Measurements from ENCODE around the gene ADAT3.

ADAT3 gene

DNA sequence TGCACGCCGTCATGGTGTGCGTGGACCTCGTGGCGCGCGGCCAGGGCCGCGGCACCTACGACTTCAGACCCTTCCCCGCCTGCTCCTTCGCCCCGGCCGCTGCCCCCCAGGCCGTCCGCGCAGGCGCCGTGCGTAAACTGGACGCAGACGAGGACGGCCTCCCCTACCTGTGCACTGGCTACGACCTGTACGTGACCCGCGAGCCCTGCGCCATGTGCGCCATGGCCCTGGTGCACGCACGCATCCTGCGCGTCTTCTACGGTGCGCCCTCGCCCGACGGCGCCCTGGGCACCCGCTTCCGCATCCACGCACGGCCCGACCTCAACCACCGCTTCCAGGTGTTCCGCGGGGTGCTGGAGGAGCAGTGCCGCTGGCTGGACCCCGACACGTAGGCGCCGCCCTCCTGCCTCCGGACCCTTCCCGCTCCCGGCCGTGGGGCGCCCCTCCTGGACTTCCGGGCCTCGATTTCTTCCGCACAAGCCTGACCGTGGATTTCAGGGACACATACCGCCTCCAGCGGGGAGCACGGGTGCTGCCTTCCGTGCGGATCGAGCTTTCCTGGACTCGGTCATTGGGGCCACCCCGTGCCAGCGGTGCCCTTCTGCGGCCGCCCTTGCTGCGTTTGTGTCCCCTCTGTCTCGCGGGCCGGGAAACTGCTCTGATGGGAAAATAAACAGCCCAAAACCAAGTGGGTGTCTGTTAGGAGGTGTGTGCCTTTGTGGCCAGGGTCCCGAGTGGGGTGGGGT is 7.7 kb downstream of the ADAT3 start:
- DNase-seq (ENCODE audit: low read depth in 2 of 2): no peak

DNA sequence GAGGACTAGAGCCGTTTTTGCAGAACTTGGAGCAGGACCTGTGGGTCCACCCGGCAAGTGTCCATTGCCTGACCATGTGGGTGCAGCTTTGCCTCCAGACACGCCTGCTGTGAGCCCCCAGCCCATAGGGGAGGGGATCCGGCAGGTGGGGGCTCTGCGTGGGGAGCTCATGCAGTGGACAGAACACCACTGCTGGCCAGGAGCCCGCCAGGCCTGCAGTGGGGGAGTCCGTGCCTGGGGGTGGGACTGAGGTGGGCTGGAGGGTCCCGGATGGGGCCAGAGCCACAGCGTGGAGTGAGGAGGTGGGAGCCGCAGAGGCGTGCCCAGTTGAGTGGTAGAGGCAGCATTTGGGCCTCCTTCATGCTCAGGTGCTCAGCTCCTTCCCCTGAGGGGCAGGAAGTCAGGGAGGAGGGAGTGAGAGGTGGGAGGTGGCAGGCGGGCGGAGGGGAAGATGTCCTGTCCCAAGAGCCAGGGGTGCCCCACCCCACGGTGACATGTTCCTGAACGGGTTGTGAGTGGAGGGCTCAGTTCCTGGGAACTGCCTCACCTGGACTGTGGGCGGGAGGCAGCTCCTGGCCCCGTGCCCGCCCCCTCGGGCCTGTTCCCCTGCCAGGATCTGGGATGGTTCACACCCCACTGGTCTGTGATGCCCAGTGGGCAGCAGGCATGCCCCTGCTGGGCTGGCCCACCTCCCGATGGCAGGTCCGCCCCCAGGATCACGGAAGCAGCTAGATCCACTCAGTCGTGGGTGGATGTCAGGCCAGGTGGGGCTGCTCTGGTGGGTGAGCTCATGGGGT is 8.8 kb downstream of the ADAT3 start:
- no peak for DNase-seq (ENCODE audit: low read depth in 2 of 2)

DNA sequence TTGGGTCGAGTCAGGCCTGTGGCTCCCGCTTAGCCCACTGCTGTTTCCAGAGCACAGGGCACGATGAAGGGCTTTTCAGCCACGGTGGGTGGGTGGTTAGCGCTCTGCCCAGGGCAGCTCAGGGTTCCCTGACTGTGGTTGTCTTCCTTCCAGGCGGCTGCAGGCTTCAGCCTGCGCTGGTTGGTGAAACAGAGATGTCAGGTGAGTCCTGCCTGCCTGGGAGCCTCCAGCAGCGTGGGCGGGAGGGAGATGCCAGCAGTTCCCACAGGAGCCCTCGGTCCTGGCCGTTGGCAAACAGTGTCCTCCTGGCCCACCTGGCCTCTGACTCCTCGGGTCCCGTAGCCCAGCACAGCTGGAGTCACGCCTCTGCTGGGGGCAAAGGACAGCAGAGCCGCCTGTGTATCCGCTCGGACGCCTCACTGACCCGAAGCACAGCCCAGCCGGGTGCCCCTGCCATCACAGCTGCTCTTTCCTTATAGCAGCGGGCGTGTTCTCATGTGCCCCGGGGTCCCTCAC is 9.7 kb downstream of the ADAT3 start:
- DNase-seq (ENCODE audit: low read depth in 2 of 2): no peak

DNA sequence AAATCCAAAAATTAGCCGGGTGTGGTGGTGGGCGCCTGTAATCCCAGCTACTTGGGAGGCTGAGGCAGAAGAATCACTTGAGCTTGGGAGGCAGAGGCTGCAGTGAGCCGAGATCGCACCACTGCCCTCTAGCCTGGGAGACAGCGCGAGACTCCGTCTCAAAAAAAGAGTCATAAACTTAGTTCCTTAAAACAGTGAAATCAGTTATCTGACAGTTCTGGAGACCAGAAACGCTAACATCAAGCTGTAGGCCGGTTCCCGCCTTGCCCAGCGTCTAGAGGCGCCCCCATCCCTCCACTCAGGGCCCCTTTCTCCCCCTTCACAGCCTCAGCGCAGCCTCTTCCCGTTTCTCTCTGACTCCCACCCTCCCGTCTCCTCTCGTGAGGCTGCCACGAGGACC is 11.9 kb downstream of the ADAT3 start:
- DNase-seq (ENCODE audit: low read depth in 2 of 2): no peak

DNA sequence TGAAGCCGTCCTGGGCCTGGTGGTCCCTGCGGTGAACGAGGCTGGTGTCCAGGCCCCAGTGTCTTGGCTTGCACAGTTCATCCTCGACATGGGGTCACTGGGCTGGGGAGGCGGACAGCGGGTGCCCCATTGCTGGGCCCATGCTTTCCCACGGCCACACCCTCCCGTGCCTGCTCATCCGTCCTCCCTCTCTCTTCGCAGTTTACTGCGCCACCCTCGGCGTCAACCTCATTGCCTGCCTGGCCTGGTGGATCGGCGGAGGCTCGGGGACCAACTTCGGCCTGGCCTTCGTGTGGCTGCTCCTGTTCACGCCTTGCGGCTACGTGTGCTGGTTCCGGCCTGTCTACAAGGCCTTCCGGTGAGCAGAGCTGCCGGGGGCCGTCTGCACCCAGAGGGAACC is 12.7 kb downstream of the ADAT3 start:
- no peak for DNase-seq (ENCODE audit: low read depth in 2 of 2)

DNA sequence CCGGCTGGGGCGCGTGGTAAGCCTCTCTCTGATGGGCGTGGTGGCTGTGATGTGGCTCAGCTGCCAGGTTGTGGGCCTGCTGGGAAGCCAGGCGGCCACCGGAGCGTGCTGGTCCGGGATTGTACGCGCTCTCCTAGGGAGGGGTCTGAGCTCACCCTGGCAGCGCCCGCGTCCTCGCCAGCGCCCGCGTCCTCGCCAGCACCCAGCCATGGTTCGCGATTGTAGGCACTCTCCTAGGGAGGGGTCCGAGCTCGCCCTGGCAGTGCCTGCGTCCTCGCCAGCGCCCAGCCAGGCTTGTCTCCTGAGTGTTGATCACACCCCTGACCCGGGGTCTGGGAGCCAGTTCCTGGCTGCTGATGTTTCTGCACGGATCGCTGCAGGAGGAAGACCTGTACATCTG is 13.8 kb downstream of the ADAT3 start:
- DNase-seq (ENCODE audit: low read depth in 2 of 2): no peak

DNA sequence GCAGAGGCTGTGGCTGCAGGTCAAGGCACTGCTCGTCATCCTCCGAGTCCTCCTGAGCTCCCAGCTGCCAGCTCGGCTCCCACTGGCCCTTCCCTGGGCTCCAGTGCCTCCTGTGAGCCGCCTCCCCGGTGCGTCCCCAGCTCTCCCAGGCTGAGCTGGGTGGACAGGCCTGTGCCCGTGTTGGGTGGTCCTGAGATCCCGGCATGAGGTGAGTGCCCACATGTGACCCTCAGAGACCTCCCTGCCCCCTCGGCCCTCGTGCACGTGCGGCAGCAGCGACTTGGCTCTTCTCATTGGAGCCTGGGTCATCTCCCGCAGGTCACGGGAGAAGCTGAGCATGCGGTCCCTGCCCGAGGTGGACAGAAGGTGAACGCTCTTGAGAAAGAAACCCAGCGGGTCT is 15.4 kb downstream of the ADAT3 start:
- no peak for DNase-seq (ENCODE audit: low read depth in 2 of 2)

DNA sequence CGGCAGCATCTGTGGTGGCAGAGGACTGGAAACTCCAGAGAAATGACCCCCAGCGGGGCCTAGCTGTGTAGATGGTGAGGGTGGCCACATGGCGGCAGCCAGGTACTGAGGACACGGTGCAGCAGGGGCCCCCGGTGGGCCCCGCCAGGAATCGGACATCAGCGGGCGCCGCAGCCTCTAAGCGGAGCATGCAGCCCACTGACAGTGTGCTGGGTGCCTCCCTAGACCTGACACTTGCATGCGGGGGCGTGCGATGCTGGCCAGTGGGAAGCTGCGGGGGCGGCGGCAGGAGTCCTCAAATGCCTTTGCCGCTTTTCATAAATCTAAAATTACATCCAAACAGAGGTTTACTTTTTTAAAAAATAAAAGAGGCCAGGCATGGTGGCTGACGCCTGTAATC is 16.1 kb downstream of the ADAT3 start:
- no peak for DNase-seq (ENCODE audit: low read depth in 2 of 2)

DNA sequence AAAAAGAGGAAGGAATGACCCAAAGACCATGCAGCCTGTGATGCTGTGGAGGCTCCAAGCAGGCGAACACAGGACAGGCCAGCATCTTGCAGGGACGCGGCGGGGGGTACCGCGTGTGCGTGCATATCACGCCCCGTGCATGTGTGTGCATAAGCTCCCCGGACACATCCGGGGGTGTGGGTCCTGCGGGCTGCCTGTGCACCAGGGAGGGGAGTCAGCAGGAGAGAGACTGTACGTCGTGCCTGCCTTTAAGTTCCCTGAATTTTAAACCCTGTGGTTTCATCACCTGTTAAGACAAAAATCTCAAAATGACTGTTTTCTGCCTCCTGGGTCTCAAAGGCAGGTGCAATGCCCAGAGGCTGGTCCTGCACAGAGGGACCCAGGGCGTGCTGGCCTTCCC is 16.6 kb downstream of the ADAT3 start:
- DNase-seq (ENCODE audit: low read depth in 2 of 2): no peak

DNA sequence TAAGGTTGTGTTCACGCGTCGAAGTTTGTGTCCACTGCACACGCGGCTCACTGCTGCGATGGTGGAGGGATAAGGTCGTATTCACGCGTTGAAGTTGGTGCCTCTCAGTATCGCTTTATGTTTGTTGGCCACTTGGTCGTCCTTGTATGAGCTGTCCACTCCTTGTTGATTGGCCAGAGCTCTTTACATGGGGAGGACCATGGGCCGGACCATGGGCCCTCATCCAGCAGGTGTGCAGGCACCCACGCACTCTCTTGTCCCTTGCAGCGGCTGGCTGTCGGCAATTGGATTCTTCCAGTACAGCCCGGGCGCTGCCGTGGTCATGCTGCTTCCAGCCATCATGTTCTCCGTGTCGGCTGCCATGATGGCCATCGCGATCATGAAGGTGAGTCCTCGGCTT is 17.6 kb downstream of the ADAT3 start:
- DNase-seq (ENCODE audit: low read depth in 2 of 2): no peak

DNA sequence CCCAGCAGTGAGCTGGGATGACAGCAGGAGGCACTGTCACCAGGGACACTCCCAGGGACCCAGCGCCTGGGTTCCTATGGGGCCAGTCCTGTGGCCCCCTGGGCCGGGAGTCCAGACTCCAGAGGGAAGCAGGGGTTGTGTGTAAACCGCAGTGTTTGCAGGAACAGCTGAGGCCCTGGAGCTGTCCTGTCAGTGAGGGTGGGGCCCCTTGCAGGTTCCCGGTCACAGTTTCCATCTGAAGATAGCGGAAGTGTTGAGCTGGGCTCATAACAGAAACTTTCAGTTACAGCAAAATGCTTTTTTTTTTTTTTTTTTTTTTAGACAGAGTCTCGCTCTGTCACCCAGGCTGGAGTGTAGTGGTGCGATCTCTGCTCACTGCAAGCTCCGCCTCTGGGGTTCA is 18.1 kb downstream of the ADAT3 start:
- DNase-seq (ENCODE audit: low read depth in 2 of 2): peak in 1 of 2 donors; percentile 50

DNA sequence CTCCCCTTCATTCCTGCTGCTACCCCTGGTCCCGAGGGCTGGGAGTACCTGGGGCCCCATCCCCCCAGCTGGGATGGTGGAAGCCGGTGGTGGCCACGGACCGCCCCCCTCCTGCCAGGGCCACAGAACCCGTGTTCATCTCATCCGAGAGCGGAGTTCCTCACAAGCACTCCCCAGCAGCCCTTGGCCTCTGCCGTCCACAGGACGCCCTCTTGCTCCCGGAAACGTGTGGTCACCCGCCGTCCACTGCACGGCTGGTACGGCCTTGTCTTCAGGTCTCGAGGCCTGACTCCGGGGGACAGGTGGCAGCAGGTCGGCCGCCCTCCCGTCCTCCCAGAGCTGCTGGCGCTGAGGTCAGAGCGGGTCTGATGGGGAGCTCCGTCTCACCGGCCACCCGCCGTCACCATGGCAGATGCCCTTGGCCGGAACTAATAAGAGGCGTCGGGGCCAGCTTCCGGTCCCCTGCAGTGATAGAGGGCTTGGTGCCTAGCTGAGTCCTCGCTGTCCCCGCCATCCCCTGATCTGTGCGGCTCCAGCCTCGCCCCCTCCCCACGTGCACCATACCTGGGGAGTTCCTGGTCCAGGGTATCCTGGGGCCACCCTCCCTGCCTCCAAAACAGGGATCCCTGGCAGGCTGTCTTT is 19.2 kb downstream of the ADAT3 start:
- no peak for DNase-seq (ENCODE audit: low read depth in 2 of 2)

DNA sequence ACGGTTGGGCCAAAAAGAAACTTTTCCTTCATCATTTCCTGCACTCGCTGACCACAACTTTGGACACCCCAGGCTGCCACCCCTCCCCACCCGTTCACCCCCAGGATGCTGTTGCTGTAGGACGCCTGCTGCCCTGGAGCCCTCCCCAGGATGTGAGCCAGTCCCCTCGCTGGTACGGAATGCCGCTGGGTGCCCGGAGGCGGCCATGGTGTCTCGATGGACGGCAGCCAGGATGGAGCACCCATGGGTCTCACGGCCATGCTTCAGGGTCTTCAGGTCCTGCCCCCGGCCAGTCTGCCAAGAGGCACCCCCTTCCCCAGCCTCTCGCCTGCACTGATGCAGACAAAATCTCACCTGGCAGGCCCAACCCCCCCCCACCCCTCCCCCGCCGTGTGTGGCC is 20.3 kb downstream of the ADAT3 start:
- DNase-seq (ENCODE audit: low read depth in 2 of 2): no peak

DNA sequence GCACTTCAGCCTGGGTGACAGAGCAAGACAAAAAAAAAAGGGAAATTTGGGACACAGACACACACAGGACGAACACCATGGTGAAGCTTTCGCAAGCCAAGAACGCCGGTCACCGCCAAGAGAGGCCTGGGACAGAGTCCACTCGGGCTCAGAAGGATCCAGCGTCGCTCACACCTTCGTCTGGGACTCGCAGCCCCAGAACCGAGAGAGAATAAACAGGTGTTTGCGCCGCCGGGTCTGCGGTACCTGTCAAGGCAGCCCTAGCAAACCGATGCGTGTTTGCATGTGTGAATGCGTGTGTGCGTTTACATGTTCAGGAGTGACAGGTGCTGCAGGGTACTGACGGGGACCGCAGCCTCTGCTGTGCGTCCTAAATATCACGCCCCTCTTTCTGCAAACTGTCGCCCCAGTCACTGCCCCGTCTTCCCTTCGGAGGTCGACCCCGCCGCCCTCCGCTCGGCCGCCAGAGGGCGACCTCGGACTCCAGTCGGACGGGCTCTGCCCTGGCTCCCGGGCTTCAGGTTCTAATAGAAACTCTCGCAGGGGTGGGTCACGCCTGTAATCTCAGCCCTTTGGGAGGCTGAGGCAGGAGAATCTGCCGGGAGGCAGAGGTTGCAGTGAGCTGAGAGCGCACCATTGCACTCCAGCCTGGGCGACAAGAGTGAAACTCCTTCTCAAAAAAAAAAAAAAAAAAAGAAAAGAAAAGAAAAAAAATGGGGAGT is 24.0 kb downstream of the ADAT3 start:
- DNase-seq (ENCODE audit: low read depth in 2 of 2): peak; percentile 63 to 83

DNA sequence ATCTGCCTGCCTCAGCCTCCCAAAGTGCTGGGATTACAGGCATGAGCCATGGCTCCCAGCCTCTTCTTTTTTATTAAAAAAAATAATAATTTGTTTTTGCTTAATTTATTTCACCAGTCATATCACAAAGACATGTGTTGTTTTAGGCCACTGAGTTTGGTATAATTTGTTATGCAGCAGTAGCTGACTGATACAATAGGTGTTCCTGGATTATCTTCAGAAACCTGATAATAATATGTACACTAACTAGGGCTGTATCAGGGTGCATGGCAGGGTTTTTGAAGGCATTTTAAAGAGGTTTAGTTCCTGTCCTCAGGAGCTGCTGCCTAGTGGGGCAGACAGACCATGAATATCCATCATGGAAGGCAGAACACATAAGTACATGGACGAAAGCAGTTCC is 26.2 kb downstream of the ADAT3 start:
- DNase-seq (ENCODE audit: low read depth in 2 of 2): no peak

DNA sequence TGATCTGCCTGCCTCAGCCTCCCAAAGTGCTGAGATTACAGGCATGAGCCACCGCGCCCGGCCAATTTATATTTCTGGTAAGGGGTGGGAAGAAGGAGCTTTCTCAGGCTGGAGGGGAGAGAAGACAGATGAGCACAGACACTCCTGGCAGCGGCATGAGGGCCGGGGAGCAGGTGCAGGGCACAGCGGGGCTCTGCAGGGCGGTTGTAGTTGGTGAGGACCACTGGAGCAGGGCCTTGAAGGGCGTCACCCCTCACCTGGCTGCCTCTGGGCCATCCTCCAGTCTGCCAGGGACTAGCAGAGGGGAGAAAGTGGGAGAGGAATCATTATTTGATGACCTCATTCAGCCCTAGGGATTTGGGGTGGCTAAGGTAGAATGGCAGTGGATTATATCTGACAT is 27.2 kb downstream of the ADAT3 start:
- DNase-seq (ENCODE audit: low read depth in 2 of 2): no peak

DNA sequence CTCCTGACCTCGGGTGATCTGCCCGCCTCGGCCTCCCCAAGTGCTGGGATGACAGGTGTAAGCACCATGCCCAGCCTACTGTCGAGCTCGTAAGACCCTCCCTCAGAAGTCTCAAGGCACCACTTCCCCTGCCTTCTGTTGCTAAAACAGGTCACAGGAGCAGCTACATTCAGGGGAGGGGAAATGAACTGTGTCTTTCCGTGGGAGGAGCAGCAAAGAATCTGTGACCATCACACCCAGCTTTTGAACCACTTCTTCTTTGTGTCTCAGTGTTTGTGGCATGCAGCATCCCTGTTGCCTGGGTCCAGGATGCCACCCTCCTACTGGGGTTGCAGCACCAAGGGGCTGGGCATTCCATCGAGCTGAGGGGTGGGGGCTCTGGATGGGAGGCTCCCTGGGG is 28.0 kb downstream of the ADAT3 start:
- DNase-seq (ENCODE audit: low read depth in 2 of 2): no peak

DNA sequence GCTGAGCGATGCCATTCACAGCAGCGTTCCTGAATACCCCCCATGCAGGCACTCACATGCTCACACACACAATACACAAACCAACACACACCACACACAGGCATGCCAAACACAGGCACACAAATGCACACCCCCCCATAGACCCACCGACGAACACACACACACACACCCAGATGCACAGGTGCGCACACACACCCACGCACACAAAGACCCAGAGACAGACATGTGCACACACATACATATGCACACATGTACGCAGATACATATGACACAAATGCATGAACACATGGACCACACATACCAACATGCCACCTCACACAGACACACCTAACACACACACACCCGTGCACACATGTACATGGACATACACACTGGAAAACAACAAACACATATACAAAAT is 28.7 kb downstream of the ADAT3 start:
- DNase-seq (ENCODE audit: low read depth in 2 of 2): no peak

DNA sequence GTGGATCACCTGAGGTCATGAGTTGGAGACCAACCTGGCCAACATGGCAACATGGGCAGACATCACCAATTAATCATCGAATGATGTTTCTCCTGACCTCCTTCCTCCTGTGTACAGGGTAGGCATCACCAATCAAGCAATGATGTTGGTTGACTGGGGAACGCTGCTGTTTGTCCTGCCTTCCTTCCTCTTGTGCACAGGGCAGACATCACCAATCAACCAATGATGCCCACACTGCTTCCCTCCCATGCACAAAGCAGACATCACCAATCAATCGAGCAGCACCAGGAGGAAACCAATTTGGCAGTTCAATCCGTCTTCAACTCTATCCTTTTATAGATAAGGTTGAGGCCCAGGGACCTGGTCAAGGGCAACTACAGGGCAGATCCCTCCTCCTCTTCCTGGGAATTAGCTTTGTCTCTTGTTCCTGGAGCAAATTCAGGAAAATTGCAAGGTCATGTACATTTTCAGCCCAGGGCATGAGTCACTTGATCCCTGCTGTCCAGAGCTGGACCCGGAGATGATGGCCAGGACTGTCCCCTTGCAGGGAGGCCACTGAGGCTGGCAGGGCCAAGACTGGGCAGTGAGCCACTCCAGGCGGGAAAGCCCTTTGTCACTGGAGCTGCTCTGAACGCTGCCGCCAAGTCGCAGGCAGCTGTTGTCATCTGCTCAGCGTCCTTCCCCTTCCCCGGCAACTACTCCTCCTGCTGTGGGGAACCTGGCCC is 30.4 kb downstream of the ADAT3 start:
- DNase-seq (ENCODE audit: low read depth in 2 of 2): no peak

DNA sequence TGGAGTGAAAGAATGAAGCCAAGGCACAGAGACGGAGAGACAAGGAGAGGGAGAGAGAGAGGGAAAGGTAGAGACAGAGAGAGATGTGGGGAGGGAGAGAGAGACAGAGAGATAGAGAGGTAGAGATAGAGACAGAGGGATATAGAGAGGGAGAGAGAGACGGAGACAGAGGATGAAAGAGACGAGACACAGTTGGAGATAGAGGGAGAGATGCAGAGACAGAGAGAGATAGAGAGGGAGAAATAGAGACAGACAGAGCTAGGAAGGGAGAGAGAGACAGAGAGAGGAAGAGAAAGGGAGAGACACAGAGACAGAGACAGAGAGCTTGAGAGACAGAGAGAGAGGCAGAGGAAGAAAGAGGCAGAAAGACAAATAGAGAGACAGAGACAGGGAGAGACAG is 31.2 kb downstream of the ADAT3 start:
- DNase-seq (ENCODE audit: low read depth in 2 of 2): no peak

DNA sequence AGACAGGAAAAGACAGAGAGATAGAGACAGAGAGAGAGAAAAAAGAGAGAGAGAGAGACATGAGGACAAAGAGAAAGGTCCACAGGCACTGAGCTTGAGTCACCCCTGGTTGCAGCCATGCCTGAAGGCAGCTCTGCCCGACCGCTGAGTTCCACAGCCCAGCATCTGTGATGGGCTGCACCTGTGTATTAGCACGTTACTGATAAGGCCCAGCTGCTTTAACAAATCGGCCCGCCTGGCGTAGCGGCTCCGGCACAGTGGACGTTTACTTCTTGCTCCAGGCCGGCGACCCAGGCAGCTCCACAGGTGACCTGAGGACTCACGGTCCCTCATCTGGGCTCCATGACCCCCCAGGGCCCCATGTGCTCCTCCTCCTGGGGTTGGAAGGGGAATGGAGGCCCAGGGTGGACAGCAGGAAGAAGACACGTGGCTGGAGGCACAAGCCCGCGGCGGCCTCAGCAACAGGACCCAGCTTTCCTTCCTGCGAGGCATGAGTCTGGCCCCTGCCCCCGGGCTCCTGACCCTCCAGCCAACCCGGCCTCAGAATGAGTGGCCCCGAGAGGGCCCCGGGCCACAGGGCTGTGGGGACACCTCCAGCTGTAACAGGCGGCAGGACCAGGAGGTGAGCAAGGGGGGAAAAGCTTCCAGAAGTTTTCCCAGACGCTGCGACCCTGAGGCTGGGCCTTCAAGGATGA is 31.9 kb downstream of the ADAT3 start:
- DNase-seq (ENCODE audit: low read depth in 2 of 2): no peak

Measured in stimulated activated CD4-positive, alpha-beta T cell treated with anti-CD3 and anti-CD28 coated beads, Interleukin-15, amount 100 ng/mL, for 48 hours (primary cell).